ENCODE data around the gene SGO2. TPM values are rescaled to one million over a fixed set of nuclear protein-coding genes. Genes with fewer than 3 reads are reported as not detected.

Gene SGO2
- total and polyA plus RNA-seq, 2 of the 13 experiments (the other 11 are each of a cell fraction or from before 2014, with no cell fraction given): 5.1 to 16.2 TPM

GRCh38 chr2:200585730-200586643 lies 60.0 kb downstream of the SGO2 start, which contains the start of gene AOX1 (continued):
- TF ChIP-seq MXD3 (CRISPR knock-in tag; IDR thresholded peaks at IDR 0.05): peak; percentile 84
- TF ChIP-seq ZNF792 (CRISPR knock-in tag; IDR thresholded peaks at IDR 0.05): no peak; the same call in 1 of the 2 replicates
- peak; percentile 67 for TF ChIP-seq ZFX (CRISPR knock-in tag; IDR thresholded peaks at IDR 0.05; ENCODE audit: low read depth)
- TF ChIP-seq, protein P1, sequence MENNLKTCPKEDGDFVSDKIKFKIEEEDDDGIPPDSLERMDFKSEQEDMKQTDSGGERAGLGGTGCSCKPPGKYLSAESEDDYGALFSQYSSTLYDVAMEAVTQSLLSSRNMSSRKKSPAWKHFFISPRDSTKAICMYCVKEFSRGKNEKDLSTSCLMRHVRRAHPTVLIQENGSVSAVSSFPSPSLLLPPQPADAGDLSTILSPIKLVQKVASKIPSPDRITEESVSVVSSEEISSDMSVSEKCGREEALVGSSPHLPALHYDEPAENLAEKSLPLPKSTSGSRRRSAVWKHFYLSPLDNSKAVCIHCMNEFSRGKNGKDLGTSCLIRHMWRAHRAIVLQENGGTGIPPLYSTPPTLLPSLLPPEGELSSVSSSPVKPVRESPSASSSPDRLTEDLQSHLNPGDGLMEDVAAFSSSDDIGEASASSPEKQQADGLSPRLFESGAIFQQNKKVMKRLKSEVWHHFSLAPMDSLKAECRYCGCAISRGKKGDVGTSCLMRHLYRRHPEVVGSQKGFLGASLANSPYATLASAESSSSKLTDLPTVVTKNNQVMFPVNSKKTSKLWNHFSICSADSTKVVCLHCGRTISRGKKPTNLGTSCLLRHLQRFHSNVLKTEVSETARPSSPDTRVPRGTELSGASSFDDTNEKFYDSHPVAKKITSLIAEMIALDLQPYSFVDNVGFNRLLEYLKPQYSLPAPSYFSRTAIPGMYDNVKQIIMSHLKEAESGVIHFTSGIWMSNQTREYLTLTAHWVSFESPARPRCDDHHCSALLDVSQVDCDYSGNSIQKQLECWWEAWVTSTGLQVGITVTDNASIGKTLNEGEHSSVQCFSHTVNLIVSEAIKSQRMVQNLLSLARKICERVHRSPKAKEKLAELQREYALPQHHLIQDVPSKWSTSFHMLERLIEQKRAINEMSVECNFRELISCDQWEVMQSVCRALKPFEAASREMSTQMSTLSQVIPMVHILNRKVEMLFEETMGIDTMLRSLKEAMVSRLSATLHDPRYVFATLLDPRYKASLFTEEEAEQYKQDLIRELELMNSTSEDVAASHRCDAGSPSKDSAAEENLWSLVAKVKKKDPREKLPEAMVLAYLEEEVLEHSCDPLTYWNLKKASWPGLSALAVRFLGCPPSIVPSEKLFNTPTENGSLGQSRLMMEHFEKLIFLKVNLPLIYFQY (CRISPR knock-in tag; IDR thresholded peaks at IDR 0.05; ENCODE audit: borderline replicate concordance): peak; percentile 99
- TF ChIP-seq, protein P2, sequence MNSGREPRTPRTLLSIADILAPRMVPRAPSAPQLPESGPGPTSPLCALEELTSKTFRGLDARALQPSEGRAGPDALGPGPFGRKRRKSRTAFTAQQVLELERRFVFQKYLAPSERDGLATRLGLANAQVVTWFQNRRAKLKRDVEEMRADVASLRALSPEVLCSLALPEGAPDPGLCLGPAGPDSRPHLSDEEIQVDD (CRISPR knock-in tag; IDR thresholded peaks at IDR 0.05; ENCODE audit: borderline replicate concordance): no peak
- no peak for TF ChIP-seq NFIC (IDR thresholded peaks at IDR 0.05; ENCODE audit: low read length)
- peak; percentile 56 for TF ChIP-seq HOXA5 (CRISPR knock-in tag; IDR thresholded peaks at IDR 0.05)
- TF ChIP-seq PHF20 (CRISPR knock-in tag; IDR thresholded peaks at IDR 0.05): peak; percentile 51; the same call in 1 of the 2 replicates
- TF ChIP-seq MTERF4 (CRISPR knock-in tag; IDR thresholded peaks at IDR 0.05): peak; percentile 54; the same call in 1 of the 2 replicates
- TF ChIP-seq MED8 (CRISPR knock-in tag; IDR thresholded peaks at IDR 0.05; ENCODE audit: insufficient replicate concordance): no peak
- TF ChIP-seq NFE2L2 (IDR thresholded peaks at IDR 0.05; ENCODE audit: low read length): no peak
- no peak for TF ChIP-seq ZNF879 (CRISPR knock-in tag; IDR thresholded peaks at IDR 0.05)
- no peak for TF ChIP-seq ZNF282 (IDR thresholded peaks at IDR 0.05; ENCODE audit: partially characterized antibody)
- peak; percentile 82 for TF ChIP-seq ESRRA (CRISPR knock-in tag; IDR thresholded peaks at IDR 0.05; ENCODE audit: low read depth)
- no peak for TF ChIP-seq NBN (conservative IDR thresholded peaks at IDR 0.05)
- TF ChIP-seq ZNF232 (CRISPR knock-in tag; IDR thresholded peaks at IDR 0.05; ENCODE audit: borderline replicate concordance): peak; percentile 92
- TF ChIP-seq, protein P3, sequence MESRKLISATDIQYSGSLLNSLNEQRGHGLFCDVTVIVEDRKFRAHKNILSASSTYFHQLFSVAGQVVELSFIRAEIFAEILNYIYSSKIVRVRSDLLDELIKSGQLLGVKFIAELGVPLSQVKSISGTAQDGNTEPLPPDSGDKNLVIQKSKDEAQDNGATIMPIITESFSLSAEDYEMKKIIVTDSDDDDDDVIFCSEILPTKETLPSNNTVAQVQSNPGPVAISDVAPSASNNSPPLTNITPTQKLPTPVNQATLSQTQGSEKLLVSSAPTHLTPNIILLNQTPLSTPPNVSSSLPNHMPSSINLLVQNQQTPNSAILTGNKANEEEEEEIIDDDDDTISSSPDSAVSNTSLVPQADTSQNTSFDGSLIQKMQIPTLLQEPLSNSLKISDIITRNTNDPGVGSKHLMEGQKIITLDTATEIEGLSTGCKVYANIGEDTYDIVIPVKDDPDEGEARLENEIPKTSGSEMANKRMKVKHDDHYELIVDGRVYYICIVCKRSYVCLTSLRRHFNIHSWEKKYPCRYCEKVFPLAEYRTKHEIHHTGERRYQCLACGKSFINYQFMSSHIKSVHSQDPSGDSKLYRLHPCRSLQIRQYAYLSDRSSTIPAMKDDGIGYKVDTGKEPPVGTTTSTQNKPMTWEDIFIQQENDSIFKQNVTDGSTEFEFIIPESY (CRISPR knock-in tag; IDR thresholded peaks at IDR 0.05): peak; percentile 80
- no peak for TF ChIP-seq GPBP1L1 (CRISPR knock-in tag; IDR thresholded peaks at IDR 0.05)

Measured in HepG2 (cell line).